Tibial nerve (tissue), 4 donors: ENCODE measurements around the gene CAMTA1.

Source experiments
- CTCF ChIP-seq, 5 experiments: fragments of 200-600 bp in 3 of 5; fragments of 450-650 bp in 2 of 5; sonication (generic) in 3 of 5; IDR thresholded peaks; one replicate each; pipeline ENCODE4 v1.5.1; 2016 to 2019; ENCODE audit warnings: antibody characterized with exemption in 5 of 5, mild to moderate bottlenecking in 3 of 5, moderate library complexity in 2 of 5
- EP300 ChIP-seq, 2 donors: sonication (generic); formaldehyde crosslinking; IDR thresholded peaks; one replicate each; pipeline ENCODE4 v1.6.1; 2017; ENCODE audit warnings: antibody characterized with exemption in 2 of 2, mild to moderate bottlenecking in 1 of 2

GRCh38 chr1:6762060-6762459, 23.2 kb upstream of the CAMTA1 start:
- TF ChIP-seq CTCF (IDR thresholded peaks at IDR 0.05) (no peak), EP300 (IDR thresholded peaks at IDR 0.05) (no peak)
